Adrenal gland (tissue), 5 donors: ENCODE measurements around the gene STPG1.

Source experiments
- CTCF ChIP-seq, 6 experiments: fragments of 450-650 bp in 4 of 6; fragments of 200-600 bp in 2 of 6; sonication (generic) in 1 of 6; IDR thresholded peaks; 1 replicate in 5 of 6; 2 replicates in 1 of 6; pipeline versions ENCODE4 v1.5.1 to v1.8.0; 2016 to 2021; ENCODE audit warnings: antibody characterized with exemption in 6 of 6, mild to moderate bottlenecking in 2 of 6, moderate library complexity in 1 of 6
- POLR2A ChIP-seq, 2 donors: fragments of 450-650 bp; IDR thresholded peaks; one replicate each; pipeline ENCODE4 v1.6.1; 2017; ENCODE audit warnings: antibody characterized with exemption in 2 of 2, mild to moderate bottlenecking in 2 of 2, moderate library complexity in 1 of 2
- donor health status: DM: no; HTN: no; CAD: no.

GRCh38 chr1:24325587-24326449, 87.8 kb downstream of the STPG1 start:
- TF ChIP-seq CTCF (IDR thresholded peaks at IDR 0.05) (no peak), POLR2A (IDR thresholded peaks at IDR 0.05) (no peak)
